ENCODE measurements around the gene PAQR9. TPM values are rescaled to one million over a fixed set of nuclear protein-coding genes. Genes with fewer than 3 reads are reported as not detected.
A peak's percentile ranks its signal among the peaks of the same experiment; 100 is the strongest.

PAQR9 gene
- total RNA-seq, 2 experiments from 2014 or later = not detected

DNA sequence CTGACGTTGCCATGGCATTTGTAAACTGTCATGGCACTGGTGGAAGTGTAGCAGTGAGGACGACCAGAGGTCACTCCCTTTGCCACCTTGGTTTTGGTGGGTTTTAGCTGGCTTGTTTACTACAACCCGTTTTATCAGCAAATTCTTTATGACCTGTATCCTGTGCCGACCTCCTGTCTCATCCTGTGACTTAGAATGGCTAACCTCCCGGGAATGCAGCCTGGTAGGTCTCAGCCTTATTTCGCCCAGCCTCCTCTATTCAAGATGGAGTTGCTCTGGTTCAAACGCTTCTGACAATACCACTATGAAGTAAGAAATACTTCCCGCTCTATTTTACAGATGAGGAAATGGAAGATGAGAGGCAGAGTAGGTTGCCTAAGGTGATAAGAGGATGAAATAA, 16.6 kb downstream of the PAQR9 start:
- CTCF ChIA-PET = no interaction called here

DNA sequence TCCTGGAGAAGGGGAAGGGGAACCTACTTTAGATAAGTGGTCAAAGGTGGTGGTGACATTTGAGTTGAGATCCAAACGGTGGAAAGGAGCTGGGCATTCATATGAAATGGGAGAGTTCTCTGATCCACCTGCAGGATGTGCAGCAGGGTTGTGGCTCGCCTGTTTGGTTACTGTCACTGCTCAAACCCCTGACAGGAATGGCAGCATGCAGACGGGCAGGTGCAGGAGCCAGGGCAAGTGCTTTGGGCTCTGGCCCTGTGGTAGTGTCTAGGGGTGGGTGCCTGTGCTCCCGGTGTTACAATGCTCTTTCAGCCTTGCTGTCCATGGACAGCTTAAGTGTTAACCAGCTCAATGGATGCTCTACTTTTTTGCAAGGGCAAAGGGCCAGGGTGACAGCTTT, 18.5 kb downstream of the PAQR9 start:
- H3K4me3 Mint-ChIP-seq = peak overlapping the region; percentile 2
- CTCF ChIA-PET = interaction anchor here (1.0 to 1.4 kb wide), 2 partner anchors 14 to 116 kb away, joined by 5 read pairs; no protein-coding TSS in a partner anchor

More for the DNA sequence above, 16.6 kb downstream of the PAQR9 start:
- H3K27me3 Mint-ChIP-seq = peaks cover 35% of the 10 kb centered on the region
- H3K9me3 Mint-ChIP-seq = no peaks in the 10 kb centered on the region
- DNase-seq = no peak
- peaks cover 22% of the 10 kb centered on the region for H3K4me1 Mint-ChIP-seq (ENCODE audit: low read depth)
- no peak overlapping the region for H3K4me3 Mint-ChIP-seq
- intact Hi-C loops (cut with micrococcal nuclease) = no loop called here
- POLR2A ChIA-PET = no interaction called here
- H3K27ac Mint-ChIP-seq = no peak overlapping the region
- H3K36me3 Mint-ChIP-seq = no peaks in the 10 kb centered on the region

DNA sequence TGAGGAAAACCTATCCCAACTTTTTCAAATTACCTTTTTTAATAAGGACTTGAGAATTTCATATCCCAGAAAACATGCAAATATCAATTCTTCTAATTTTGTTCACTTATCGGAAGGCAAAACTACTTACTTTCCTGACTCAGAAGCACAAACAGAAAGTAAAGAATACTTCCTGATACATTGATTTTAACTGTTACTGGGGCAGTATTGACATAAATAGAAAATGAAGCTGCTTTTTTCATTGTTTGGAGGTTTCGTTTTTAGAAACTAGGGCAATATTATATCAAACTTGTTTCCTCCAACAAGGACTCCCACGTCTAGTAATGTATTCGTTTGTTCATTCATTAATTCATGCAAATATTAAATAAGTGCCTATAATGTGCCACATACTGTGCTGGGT, 19.1 kb downstream of the PAQR9 start:
- no peak for DNase-seq
- peak overlapping the region; percentile 2 for H3K4me3 Mint-ChIP-seq
- peaks cover 19% of the 10 kb centered on the region for H3K27me3 Mint-ChIP-seq
- H3K36me3 Mint-ChIP-seq = no peaks in the 10 kb centered on the region
- intact Hi-C loops (cut with micrococcal nuclease) = no loop called here
- ChIA-PET CTCF (interaction anchor here (1.0 to 1.4 kb wide), 2 partner anchors 14 to 116 kb away, joined by 5 read pairs; no protein-coding TSS in a partner anchor), POLR2A (no interaction called here)
- peaks cover 22% of the 10 kb centered on the region for H3K4me1 Mint-ChIP-seq (ENCODE audit: low read depth)
- no peaks in the 10 kb centered on the region for H3K9me3 Mint-ChIP-seq
- peak overlapping the region; percentile 13 for H3K27ac Mint-ChIP-seq

More for the DNA sequence above, 18.5 kb downstream of the PAQR9 start:
- intact Hi-C loops (cut with micrococcal nuclease) = no loop called here
- Mint-ChIP-seq H3K9me3 (no peaks in the 10 kb centered on the region), H3K4me1 (ENCODE audit: low read depth) (peaks cover 22% of the 10 kb centered on the region), H3K36me3 (no peaks in the 10 kb centered on the region), H3K27ac (no peak overlapping the region), H3K27me3 (peaks cover 25% of the 10 kb centered on the region)
- POLR2A ChIA-PET = no interaction called here
- DNase-seq = no peak

DNA sequence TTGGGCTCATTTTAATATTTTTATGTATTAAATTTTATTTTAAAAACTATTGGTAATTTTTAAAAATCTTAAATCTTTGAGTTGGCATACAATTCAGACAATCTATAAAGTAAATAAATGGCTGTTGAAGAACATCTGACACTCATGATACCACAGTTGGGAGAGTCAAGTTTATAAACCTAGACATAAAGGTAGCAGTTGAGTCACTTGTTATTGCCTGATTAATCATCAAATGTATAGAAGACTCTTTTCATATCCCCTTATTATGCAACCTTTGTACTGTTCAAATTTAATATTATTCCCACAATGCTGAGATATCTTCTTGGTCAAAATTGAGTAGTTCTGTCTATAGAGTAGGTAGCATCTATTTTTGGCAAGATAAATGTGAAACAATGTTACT, 19.6 kb downstream of the PAQR9 start:
- Mint-ChIP-seq H3K4me1 (ENCODE audit: low read depth) (peaks cover 22% of the 10 kb centered on the region), H3K27ac (peak overlapping the region; percentile 13), H3K27me3 (peaks cover 17% of the 10 kb centered on the region), H3K9me3 (no peaks in the 10 kb centered on the region), H3K36me3 (no peaks in the 10 kb centered on the region), H3K4me3 (peak overlapping the region; percentile 25)
- DNase-seq = no peak
- CTCF ChIA-PET = interaction anchor here (1.0 to 1.4 kb wide), 2 partner anchors 13 to 115 kb away, joined by 5 read pairs; no protein-coding TSS in a partner anchor
- POLR2A ChIA-PET = no interaction called here
- intact Hi-C loops (cut with micrococcal nuclease) = no loop called here

DNA sequence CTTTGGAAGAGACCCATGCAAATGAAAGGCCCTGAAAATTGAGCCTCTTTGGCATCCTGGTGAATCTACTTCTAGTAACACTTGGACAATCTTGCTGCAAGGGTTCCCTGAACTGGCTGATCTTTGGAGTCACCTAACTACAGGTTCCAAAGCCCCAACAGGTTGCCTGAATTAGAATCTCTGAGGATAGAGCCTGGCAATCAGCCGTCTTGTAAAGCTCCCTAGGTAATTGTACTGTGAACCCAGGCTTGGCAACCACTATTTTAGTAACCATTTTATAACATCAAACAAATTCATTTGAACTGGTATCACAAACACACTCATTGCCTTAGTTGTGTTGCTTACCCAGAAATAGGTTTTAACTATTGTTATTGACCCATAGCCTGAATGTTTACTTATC, 20.1 kb downstream of the PAQR9 start:
- H3K4me1 Mint-ChIP-seq (ENCODE audit: low read depth) = peaks cover 22% of the 10 kb centered on the region
- no peaks in the 10 kb centered on the region for H3K36me3 Mint-ChIP-seq
- ChIA-PET CTCF (interaction anchor here (1.9 kb wide), 1 partner anchor 12 kb away, joined by 6 read pairs; no protein-coding TSS in a partner anchor), POLR2A (no interaction called here)
- no peak for DNase-seq
- peaks cover 16% of the 10 kb centered on the region for H3K27me3 Mint-ChIP-seq
- H3K4me3 Mint-ChIP-seq = no peak overlapping the region
- intact Hi-C loops (cut with micrococcal nuclease) = no loop called here
- H3K27ac Mint-ChIP-seq = no peak overlapping the region
- H3K9me3 Mint-ChIP-seq = no peaks in the 10 kb centered on the region

DNA sequence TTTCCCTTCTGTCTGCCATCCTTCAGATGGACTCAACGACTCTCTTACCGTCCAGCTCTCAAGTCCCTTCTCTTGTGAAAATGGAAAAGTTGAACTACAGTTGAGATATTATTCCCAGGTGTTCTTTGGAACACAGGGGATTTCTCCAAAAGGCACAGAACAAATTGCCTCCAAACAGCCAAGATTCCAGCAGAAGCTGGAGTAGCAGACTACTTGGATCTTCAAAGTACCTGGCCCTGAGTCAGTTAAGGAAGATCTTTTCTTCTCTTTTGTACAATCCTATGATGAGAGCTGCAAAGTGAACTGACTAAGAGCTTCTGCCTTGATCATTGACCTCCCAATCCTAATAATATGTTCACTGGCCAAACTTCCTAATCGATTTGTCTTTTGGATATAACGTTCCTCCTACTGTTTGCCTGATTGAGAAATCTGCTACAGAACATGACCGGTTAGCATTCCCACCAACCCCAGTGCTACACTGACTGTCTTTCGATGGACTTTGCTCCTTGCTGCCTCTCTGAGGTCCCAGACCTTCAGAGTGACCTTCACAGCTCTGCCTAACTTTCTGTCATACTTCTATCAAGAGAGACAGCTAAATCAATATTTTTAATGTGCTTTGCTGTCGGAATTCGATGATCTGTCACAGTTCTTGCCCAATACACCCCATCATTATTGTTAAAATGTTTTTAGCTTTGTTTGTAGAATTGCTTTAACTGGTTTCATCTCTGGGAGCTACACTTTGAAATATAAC, 21.9 kb downstream of the PAQR9 start:
- CTCF ChIA-PET = interaction anchor here (0.7 to 1.9 kb wide), 2 partner anchors 10 to 198 kb away, joined by 3 to 6 read pairs; no protein-coding TSS in a partner anchor
- no peak overlapping the region for H3K27ac Mint-ChIP-seq
- H3K4me3 Mint-ChIP-seq = no peak overlapping the region
- DNase-seq = no peak
- H3K27me3 Mint-ChIP-seq = peaks cover 4% of the 10 kb centered on the region
- peaks cover 15% of the 10 kb centered on the region for H3K4me1 Mint-ChIP-seq (ENCODE audit: low read depth)
- intact Hi-C loops (cut with micrococcal nuclease) = no loop called here
- H3K9me3 Mint-ChIP-seq = no peaks in the 10 kb centered on the region
- H3K36me3 Mint-ChIP-seq = no peaks in the 10 kb centered on the region
- POLR2A ChIA-PET = no interaction called here

DNA sequence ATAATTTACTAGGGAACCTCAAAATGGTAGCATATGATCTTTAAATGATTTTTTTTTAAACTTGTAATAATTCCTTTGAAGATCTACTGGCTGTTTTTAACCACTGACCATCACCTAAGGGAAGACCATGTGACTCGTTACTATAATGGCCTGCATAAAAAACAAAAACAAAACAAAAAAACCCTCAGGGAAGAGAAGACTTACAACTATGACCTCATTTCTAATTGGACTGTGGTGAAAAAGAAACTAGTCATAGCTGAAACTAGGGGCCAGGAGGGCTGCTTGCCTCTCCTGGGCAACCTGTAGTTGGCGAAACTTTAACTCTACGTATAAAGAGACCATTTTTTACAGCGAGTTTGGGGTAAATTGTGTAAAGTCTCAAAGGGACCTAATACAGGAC, 23.0 kb downstream of the PAQR9 start:
- POLR2A ChIA-PET = no interaction called here
- no peak overlapping the region for H3K27ac Mint-ChIP-seq
- no peak for DNase-seq
- no peaks in the 10 kb centered on the region for H3K36me3 Mint-ChIP-seq
- H3K27me3 Mint-ChIP-seq = peaks cover 3% of the 10 kb centered on the region
- H3K4me3 Mint-ChIP-seq = no peak overlapping the region
- CTCF ChIA-PET = interaction anchor here (1.4 kb wide), 1 partner anchor 9 kb away, joined by 4 read pairs; no protein-coding TSS in a partner anchor
- H3K4me1 Mint-ChIP-seq (ENCODE audit: low read depth) = peaks cover 15% of the 10 kb centered on the region
- H3K9me3 Mint-ChIP-seq = no peaks in the 10 kb centered on the region
- intact Hi-C loops (cut with micrococcal nuclease) = no loop called here

DNA sequence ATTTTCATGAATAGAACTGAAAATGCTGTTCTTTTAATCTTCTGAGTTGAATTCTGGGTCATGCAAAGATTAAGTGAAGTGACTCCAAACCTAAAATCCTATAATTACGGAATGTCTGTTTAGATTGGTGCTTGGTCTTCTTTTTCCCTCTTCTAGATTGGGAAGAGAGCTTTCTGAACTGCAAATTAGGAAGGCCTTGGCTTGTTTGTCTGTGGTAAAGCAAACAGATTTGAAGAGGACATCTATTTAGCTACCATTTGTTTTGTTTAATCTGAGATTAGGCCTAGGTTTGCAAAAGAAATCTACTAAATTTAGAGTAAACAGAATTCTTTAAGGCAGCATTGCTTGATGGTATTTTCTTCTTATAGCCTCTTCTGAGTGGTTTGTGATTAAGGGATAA, 23.5 kb downstream of the PAQR9 start:
- peaks cover 12% of the 10 kb centered on the region for H3K4me1 Mint-ChIP-seq (ENCODE audit: low read depth)
- no peak for DNase-seq
- CTCF ChIA-PET = interaction anchor here (1.0 to 1.4 kb wide), 2 partner anchors 9 to 47 kb away, joined by 3 to 4 read pairs; no protein-coding TSS in a partner anchor
- H3K27ac Mint-ChIP-seq = no peak overlapping the region
- no peaks in the 10 kb centered on the region for H3K9me3 Mint-ChIP-seq
- POLR2A ChIA-PET = no interaction called here
- H3K27me3 Mint-ChIP-seq = peaks cover 3% of the 10 kb centered on the region
- no peaks in the 10 kb centered on the region for H3K36me3 Mint-ChIP-seq
- intact Hi-C loops (cut with micrococcal nuclease) = no loop called here
- H3K4me3 Mint-ChIP-seq = no peak overlapping the region

DNA sequence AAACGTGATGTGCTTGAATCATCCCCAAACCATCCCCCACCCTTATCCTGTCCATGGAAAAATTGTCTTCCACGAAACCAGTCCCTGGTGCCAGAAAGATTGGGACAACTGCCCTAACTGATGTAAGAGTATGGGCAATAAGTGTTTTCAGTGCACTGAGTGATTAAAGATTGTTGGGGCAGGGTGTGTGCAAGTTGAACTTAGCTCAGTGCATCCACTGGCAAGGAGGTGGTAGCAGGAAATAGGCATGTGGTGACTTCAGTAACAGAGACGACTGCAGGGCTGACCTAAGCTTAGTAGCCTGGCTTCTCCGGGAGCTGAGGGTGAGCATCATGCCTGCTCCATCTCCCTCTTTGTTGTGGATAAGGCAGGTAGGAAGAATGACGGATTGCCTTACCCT, 27.5 kb downstream of the PAQR9 start:
- CTCF ChIA-PET = no interaction called here
- no peak overlapping the region for H3K4me3 Mint-ChIP-seq
- peaks cover 3% of the 10 kb centered on the region for H3K27me3 Mint-ChIP-seq

DNA sequence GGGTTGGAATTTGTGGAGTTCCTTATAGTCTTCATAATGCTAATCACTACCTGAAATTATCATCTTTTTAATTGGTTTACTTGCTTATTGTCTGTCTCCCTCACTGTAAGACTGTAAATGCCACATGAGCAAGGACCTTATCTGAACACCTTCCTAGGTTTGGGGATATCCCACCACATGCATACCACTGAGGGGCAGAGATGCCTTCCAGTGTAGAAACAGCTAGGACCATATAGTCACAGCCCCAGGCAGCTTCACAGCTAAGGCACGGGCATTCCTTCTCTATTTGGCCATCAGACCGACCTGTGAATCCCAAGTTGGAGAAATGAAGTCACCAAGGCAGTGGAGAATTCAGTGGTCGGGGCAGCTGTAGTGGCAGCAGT, 28.6 kb downstream of the PAQR9 start:
- ChIA-PET POLR2A (no interaction called here), CTCF (no interaction called here)
- peaks cover 3% of the 10 kb centered on the region for H3K27me3 Mint-ChIP-seq
- no peak overlapping the region for H3K4me3 Mint-ChIP-seq
- intact Hi-C loops (cut with micrococcal nuclease) = no loop called here
- no peaks in the 10 kb centered on the region for H3K4me1 Mint-ChIP-seq (ENCODE audit: low read depth)
- no peak overlapping the region for H3K27ac Mint-ChIP-seq
- DNase-seq = no peak
- no peaks in the 10 kb centered on the region for H3K9me3 Mint-ChIP-seq
- no peaks in the 10 kb centered on the region for H3K36me3 Mint-ChIP-seq

More for the DNA sequence above, 27.5 kb downstream of the PAQR9 start:
- no peaks in the 10 kb centered on the region for H3K9me3 Mint-ChIP-seq
- POLR2A ChIA-PET = no interaction called here
- no peak for DNase-seq
- H3K36me3 Mint-ChIP-seq = no peaks in the 10 kb centered on the region
- no peak overlapping the region for H3K27ac Mint-ChIP-seq
- no peaks in the 10 kb centered on the region for H3K4me1 Mint-ChIP-seq (ENCODE audit: low read depth)
- intact Hi-C loops (cut with micrococcal nuclease) = no loop called here

DNA sequence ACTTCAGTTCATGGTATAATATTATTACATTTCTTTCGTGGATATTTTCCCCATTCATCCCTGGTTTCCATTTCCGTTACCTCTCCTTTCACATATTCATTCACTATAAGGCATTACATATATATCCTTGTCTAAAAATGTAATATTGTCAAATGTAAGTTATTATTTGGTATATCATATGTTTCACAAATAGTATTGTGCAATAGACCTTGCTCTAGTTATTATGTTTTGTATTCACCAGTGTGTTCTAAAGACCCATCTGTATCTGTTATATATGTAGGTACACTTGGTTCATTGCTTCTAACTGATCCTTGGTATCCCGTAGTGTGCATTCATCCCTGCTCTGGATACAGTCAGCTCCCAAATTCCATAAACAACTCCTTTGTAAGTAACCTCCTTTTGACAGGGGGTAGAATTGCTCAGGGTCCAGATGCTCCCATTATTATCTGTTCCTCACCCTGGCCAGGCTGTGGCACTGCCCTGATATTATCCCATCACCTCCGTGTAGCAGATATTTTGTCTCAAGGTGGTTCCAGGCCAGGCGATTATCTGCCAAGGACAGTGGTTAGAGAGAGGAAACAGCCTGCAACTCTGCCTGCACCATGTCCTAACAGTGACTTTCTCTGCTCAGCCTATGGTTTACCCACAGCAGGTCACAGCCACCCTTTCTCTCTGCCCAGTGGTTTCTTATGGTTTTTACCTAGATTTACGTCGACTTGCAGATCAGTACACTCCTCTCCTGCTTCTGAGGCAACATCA, 29.2 kb downstream of the PAQR9 start:
- H3K4me1 Mint-ChIP-seq (ENCODE audit: low read depth) = no peaks in the 10 kb centered on the region
- H3K27me3 Mint-ChIP-seq = peaks cover 3% of the 10 kb centered on the region
- no peak overlapping the region for H3K27ac Mint-ChIP-seq
- H3K4me3 Mint-ChIP-seq = no peak overlapping the region
- CTCF ChIA-PET = no interaction called here
- no peaks in the 10 kb centered on the region for H3K36me3 Mint-ChIP-seq
- POLR2A ChIA-PET = no interaction called here
- intact Hi-C loops (cut with micrococcal nuclease) = no loop called here
- DNase-seq = no peak
- no peaks in the 10 kb centered on the region for H3K9me3 Mint-ChIP-seq

DNA sequence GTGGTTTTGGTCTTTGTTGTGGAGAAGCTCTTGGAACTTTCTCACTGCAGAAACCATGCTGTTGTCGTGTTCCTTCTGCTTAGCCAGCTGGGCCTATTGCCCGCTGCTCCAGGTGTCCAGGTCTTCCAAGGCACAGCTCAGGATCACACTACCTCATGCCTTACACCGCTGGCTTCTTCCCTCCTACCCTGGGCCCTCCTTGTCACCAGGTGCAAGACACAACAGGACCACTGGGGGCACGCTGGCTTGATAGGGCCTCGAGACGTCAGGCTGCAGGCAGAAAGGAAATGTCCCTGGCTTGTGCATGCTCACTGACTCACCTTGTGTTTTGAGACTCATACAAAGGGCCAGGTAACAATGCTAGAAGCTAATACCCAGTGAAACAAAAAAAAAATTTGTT, 32.3 kb downstream of the PAQR9 start:
- peaks cover 18% of the 10 kb centered on the region for H3K27me3 Mint-ChIP-seq
- no peaks in the 10 kb centered on the region for H3K9me3 Mint-ChIP-seq
- CTCF ChIA-PET = interaction anchor here (0.6 to 3.3 kb wide), 6 partner anchors 9 to 103 kb away, joined by 3 to 13 read pairs (median 6); no protein-coding TSS in a partner anchor
- H3K27ac Mint-ChIP-seq = no peak overlapping the region
- POLR2A ChIA-PET = no interaction called here
- H3K4me1 Mint-ChIP-seq (ENCODE audit: low read depth) = no peaks in the 10 kb centered on the region
- intact Hi-C loops (cut with micrococcal nuclease) = no loop called here
- peak; percentile 29 for DNase-seq
- no peak overlapping the region for H3K4me3 Mint-ChIP-seq
- H3K36me3 Mint-ChIP-seq = no peaks in the 10 kb centered on the region

Measured in activated CD4-positive, alpha-beta memory T cell treated with anti-CD3 and anti-CD28 coated beads for 36 hours (primary cell).